Neuronal stem cell (in vitro differentiated cells): ENCODE results near the gene CHGA.

Experiments
- DNase-seq: peaks from one replicate; pipeline ENCODE4 v3.0.0-alpha.2; 2013; ENCODE audit warnings: low spot score
- H2AFZ ChIP-seq: one replicate; pipeline ENCODE4 v1.6.1; 2013; ENCODE audit warnings: mild to moderate bottlenecking, low read length, inconsistent platforms
- H2AK5ac ChIP-seq: 2 replicates; pipeline ENCODE4 v1.6.1; 2013; ENCODE audit warnings: low read depth, mild to moderate bottlenecking, inconsistent platforms, low read length, moderate library complexity, mixed read lengths
- H2BK120ac ChIP-seq: 2 replicates; pipeline ENCODE4 v1.6.1; 2013; ENCODE audit warnings: low read depth, mild to moderate bottlenecking, inconsistent platforms, low read length, moderate library complexity, mixed read lengths
- H2BK12ac ChIP-seq: one replicate; pipeline ENCODE4 v1.6.1; 2013; ENCODE audit warnings: low read length, inconsistent platforms
- H2BK15ac ChIP-seq: 2 replicates; pipeline ENCODE4 v1.6.1; 2013; ENCODE audit warnings: mild to moderate bottlenecking, low read length, inconsistent platforms, mixed read lengths
- H2BK5ac ChIP-seq: one replicate; pipeline ENCODE4 v1.6.1; 2013; ENCODE audit warnings: inconsistent platforms, mild to moderate bottlenecking, low read length, moderate library complexity
- H3K14ac ChIP-seq: one replicate; pipeline ENCODE4 v1.6.1; 2013; ENCODE audit warnings: low read length, inconsistent platforms
- H3K18ac ChIP-seq: 2 replicates; pipeline ENCODE4 v1.6.1; 2013; ENCODE audit warnings: low read length, inconsistent platforms
- H3K23ac ChIP-seq: 2 replicates; pipeline ENCODE4 v1.6.1; 2013; ENCODE audit warnings: low read depth, mild to moderate bottlenecking, mixed read lengths, low read length, inconsistent platforms; ENCODE audit not compliant: poor library complexity
- H3K27ac ChIP-seq: replicated peaks from 3 replicates; pipeline ENCODE4 v1.5.1; 2013; ENCODE audit warnings: low read length, inconsistent platforms
- H3K27me3 ChIP-seq, 3 experiments: 2 replicates each; pipeline ENCODE4 v1.6.1; 2013; ENCODE audit warnings: low read length in 3 of 3, mild to moderate bottlenecking in 2 of 3, inconsistent platforms in 1 of 3, low read depth in 1 of 3, mixed read lengths in 1 of 3, moderate library complexity in 1 of 3; ENCODE audit not compliant: control insufficient read depth in 3 of 3, insufficient read depth in 3 of 3
- H3K36me3 ChIP-seq, 2 donors: replicated peaks in 1 of 2; 2 replicates each; pipeline ENCODE4 v1.6.1; 2013; ENCODE audit warnings: low read length in 2 of 2; ENCODE audit not compliant: control insufficient read depth in 2 of 2, insufficient read depth in 2 of 2
- H3K4ac ChIP-seq: 2 replicates; pipeline ENCODE4 v1.6.1; 2013; ENCODE audit warnings: inconsistent platforms, mild to moderate bottlenecking, low read length, moderate library complexity
- H3K4me1 ChIP-seq, 2 donors: 1 replicate in 1 of 2; 2 replicates in 1 of 2; pipeline ENCODE4 v1.6.1; 2013; ENCODE audit warnings: low read length in 2 of 2, low read depth in 1 of 2; ENCODE audit not compliant: control insufficient read depth in 2 of 2, insufficient read depth in 1 of 2
- H3K4me2 ChIP-seq: one replicate; pipeline ENCODE4 v1.6.1; 2013; ENCODE audit warnings: mild to moderate bottlenecking, low read length, inconsistent platforms; ENCODE audit not compliant: insufficient read depth, poor library complexity, severe bottlenecking
- H3K4me3 ChIP-seq, 2 donors: 2 replicates each; pipeline ENCODE4 v1.5.1; 2013; ENCODE audit warnings: low read length in 2 of 2, mild to moderate bottlenecking in 2 of 2, inconsistent platforms in 1 of 2, moderate library complexity in 1 of 2
- H3K79me1 ChIP-seq: one replicate; pipeline ENCODE4 v1.6.1; 2013; ENCODE audit warnings: low read depth, mild to moderate bottlenecking, inconsistent platforms, low read length, moderate library complexity
- H3K9ac ChIP-seq: one replicate; pipeline ENCODE4 v1.6.1; 2013; ENCODE audit warnings: mild to moderate bottlenecking, low read depth, low read length, inconsistent platforms; ENCODE audit not compliant: poor library complexity
- H3K9me3 ChIP-seq, 2 donors: replicated peaks in 1 of 2; 2 replicates each; pipeline versions ENCODE3 to v1.6.1; 2013; ENCODE audit warnings: low read length in 2 of 2, mild to moderate bottlenecking in 2 of 2, inconsistent platforms in 1 of 2, low read depth in 1 of 2, mixed read lengths in 1 of 2, moderate library complexity in 1 of 2; ENCODE audit not compliant: control insufficient read depth in 2 of 2, insufficient read depth in 1 of 2
- H4K8ac ChIP-seq: one replicate; pipeline ENCODE4 v1.6.1; 2013; ENCODE audit warnings: low read depth, mild to moderate bottlenecking, inconsistent platforms, low read length, moderate library complexity
- H4K91ac ChIP-seq: one replicate; pipeline ENCODE4 v1.6.1; 2013; ENCODE audit warnings: low read length, low read depth, mild to moderate bottlenecking, inconsistent platforms; ENCODE audit not compliant: poor library complexity
- WGBS, 2 donors: extraction: QIAGEN DNeasy Blood & Tissue Kit; methylation state at CpG; one replicate each; pipeline ENCODE4 v1.1.7; 2013; ENCODE audit warnings: missing lambda C conversion rate in 2 of 2, mixed read lengths in 1 of 2; ENCODE audit not compliant: insufficient read length in 2 of 2, insufficient replicate concordance in 1 of 2; ENCODE audit errors: extremely low coverage in 2 of 2; 5-methylcytosine and 5-hydroxymethylcytosine counted together

The CHGA gene

GRCh38 chr14:92951261-92951660, 28.3 kb downstream of the CHGA start:
- Histone ChIP-seq H2AFZ (no peak overlapping the region), H2BK120ac (no peak overlapping the region), H2BK12ac (no peak overlapping the region), H3K4me1 (no peaks in the 10 kb centered on the region), H4K91ac (no peak overlapping the region), H2BK15ac (no peak overlapping the region), H3K23ac (no peak overlapping the region), H3K79me1 (no peaks in the 10 kb centered on the region), H2AK5ac (peak overlapping the region; percentile 40), H3K4me3 (no peak overlapping the region), H3K4ac (no peak overlapping the region), H3K18ac (no peak overlapping the region), H3K27me3 (no peaks in the 10 kb centered on the region), H3K36me3 (peaks cover 0 to 8% of the 10 kb centered on the region in 2 donors), H3K27ac (no peak overlapping the region), H3K9me3 (no peaks in the 10 kb centered on the region), H4K8ac (no peak overlapping the region), H2BK5ac (no peak overlapping the region), H3K4me2 (no peak overlapping the region), H3K14ac (no peak overlapping the region), H3K9ac (no peak overlapping the region)
- no CpG with 5 or more reads among the region's 7 CpGs for WGBS, 2 donors
- no peak for DNase-seq

GRCh38 chr14:92951912-92952471, 29.0 kb downstream of the CHGA start:
- peak overlapping the region; percentile 40 for H2AK5ac ChIP-seq
- no CpG with 5 or more reads among the region's 18 CpGs for WGBS, 2 donors
- H4K91ac ChIP-seq: no peak overlapping the region
- H3K4me3 ChIP-seq: no peak overlapping the region
- no peak overlapping the region for H2BK5ac ChIP-seq
- no peak overlapping the region for H3K27ac ChIP-seq
- no peak overlapping the region for H4K8ac ChIP-seq
- no peaks in the 10 kb centered on the region for H3K9me3 ChIP-seq
- H2BK15ac ChIP-seq: peak overlapping the region; percentile 51
- H3K14ac ChIP-seq: no peak overlapping the region
- H3K4me2 ChIP-seq: no peak overlapping the region
- no peak overlapping the region for H2BK120ac ChIP-seq
- H3K4ac ChIP-seq: no peak overlapping the region
- no peak overlapping the region for H2BK12ac ChIP-seq
- no peak overlapping the region for H2AFZ ChIP-seq
- H3K79me1 ChIP-seq: no peaks in the 10 kb centered on the region
- H3K23ac ChIP-seq: no peak overlapping the region
- peak overlapping the region; percentile 82 for H3K9ac ChIP-seq
- H3K36me3 ChIP-seq: peaks cover 0 to 10% of the 10 kb centered on the region in 2 donors
- peak; percentile 57 for DNase-seq
- H3K18ac ChIP-seq: no peak overlapping the region
- no peaks in the 10 kb centered on the region for H3K4me1 ChIP-seq
- no peaks in the 10 kb centered on the region for H3K27me3 ChIP-seq

GRCh38 chr14:92952481-92953298, 29.7 kb downstream of the CHGA start:
- Histone ChIP-seq H3K18ac (no peak overlapping the region), H2BK5ac (no peak overlapping the region), H3K4ac (no peak overlapping the region), H4K8ac (no peak overlapping the region), H3K23ac (peak overlapping the region; percentile 13), H3K4me1 (no peaks in the 10 kb centered on the region), H3K4me3 (no peak overlapping the region), H3K79me1 (no peaks in the 10 kb centered on the region), H3K14ac (no peak overlapping the region), H2AFZ (no peak overlapping the region), H3K27ac (no peak overlapping the region), H4K91ac (no peak overlapping the region), H3K27me3 (no peaks in the 10 kb centered on the region), H2BK15ac (no peak overlapping the region), H3K36me3 (peaks cover 0 to 17% of the 10 kb centered on the region in 2 donors), H2AK5ac (peak overlapping the region; percentile 51), H3K9me3 (no peaks in the 10 kb centered on the region), H2BK120ac (peak overlapping the region; percentile 26), H3K4me2 (no peak overlapping the region), H3K9ac (no peak overlapping the region), H2BK12ac (no peak overlapping the region)
- no peak for DNase-seq
- WGBS, 2 donors: no CpG with 5 or more reads among the region's 32 CpGs

- no peak overlapping the region for H2AFZ ChIP-seq
- H3K9me3 ChIP-seq: peaks cover 0 to 4% of the 10 kb centered on the region in 2 donors
- H3K4me1 ChIP-seq: no peaks in the 10 kb centered on the region
- H3K79me1 ChIP-seq: no peaks in the 10 kb centered on the region
- peaks cover 6 to 24% of the 10 kb centered on the region in 2 donors for H3K36me3 ChIP-seq
- H3K23ac ChIP-seq: no peak overlapping the region
- no peak overlapping the region for H3K4me2 ChIP-seq
- no peak overlapping the region for H3K14ac ChIP-seq
- H3K9ac ChIP-seq: no peak overlapping the region
- no peak overlapping the region for H3K4ac ChIP-seq
- DNase-seq: no peak
- no peak overlapping the region for H2BK120ac ChIP-seq
- no peak overlapping the region for H3K18ac ChIP-seq
- H4K91ac ChIP-seq: no peak overlapping the region
- no peak overlapping the region for H2BK5ac ChIP-seq
- H3K4me3 ChIP-seq: no peak overlapping the region
- H2BK12ac ChIP-seq: no peak overlapping the region
- no CpG with 5 or more reads among the region's 6 CpGs for WGBS, 2 donors
- no peak overlapping the region for H4K8ac ChIP-seq
- H2AK5ac ChIP-seq: no peak overlapping the region
- H3K27ac ChIP-seq: no peak overlapping the region
- H3K27me3 ChIP-seq: no peaks in the 10 kb centered on the region
- H2BK15ac ChIP-seq: no peak overlapping the region
Observed at GRCh38 chr14:92953526-92953925, 30.6 kb downstream of the CHGA start.
